HG02571 (cell line): Measurements from ENCODE around the gene SCARF1.

ENCODE experiments used
- ATAC-seq: cut with Tn5 transposase; IDR thresholded peaks from one replicate; pipeline ENCODE4 v1.9.1; 2021; ENCODE audit warnings: mild to moderate bottlenecking, moderate library complexity; ENCODE audit not compliant: unreplicated experiment

SCARF1 gene

DNA sequence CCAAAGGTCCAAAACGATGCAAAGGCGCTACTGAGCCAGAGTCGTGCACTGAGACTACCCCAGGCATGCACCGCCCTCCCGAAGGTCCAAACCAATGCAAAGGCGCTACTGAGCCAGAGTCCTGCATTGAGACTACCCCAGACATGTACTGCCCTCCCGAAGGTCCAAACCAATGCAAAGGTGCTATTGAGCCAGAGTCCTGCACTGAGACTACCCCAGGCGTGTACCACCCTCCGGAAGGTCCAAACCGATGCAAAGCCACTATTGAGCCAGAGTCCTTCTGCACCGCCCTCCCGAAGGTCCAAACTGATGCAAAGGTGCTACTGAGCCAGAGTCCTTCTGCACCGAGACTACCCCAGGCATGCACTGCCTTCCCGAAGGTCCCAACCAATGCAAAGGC, 44.0 kb downstream of the SCARF1 start:
- no peak for ATAC-seq

DNA sequence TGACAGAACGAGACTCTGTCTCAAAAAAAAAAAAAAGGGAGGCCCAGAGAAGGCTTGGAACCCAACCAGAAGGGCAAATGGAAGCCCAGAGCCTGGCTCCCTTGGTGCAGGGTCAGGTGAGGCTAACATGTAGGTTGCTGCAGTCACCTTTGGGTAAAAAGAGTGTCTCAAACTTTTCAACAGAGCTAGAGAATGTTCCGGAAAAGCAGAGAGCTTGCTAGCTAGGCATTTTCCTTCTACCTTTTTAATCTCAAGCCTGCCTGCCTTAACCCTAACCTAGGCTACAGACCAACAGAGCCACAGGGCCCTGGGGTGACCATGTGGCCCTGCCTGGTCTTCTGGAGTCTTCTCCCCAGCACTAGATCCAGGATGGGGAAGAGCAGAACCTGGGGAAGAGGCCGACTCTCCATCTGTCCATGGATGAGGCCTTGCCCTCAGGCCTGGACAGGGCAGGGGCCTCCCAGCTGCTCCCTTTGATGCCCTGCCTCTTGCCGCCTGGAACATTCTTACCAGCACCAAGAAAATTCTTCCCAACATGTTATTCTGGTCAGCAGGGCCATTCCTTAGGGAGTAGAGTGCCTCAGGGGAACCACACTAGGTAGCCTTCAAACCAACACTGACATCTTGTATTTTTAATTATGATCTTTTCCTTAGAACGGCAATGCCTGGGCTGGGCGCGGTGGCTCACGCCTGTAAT, 47.0 kb downstream of the SCARF1 start:
- no peak for ATAC-seq

DNA sequence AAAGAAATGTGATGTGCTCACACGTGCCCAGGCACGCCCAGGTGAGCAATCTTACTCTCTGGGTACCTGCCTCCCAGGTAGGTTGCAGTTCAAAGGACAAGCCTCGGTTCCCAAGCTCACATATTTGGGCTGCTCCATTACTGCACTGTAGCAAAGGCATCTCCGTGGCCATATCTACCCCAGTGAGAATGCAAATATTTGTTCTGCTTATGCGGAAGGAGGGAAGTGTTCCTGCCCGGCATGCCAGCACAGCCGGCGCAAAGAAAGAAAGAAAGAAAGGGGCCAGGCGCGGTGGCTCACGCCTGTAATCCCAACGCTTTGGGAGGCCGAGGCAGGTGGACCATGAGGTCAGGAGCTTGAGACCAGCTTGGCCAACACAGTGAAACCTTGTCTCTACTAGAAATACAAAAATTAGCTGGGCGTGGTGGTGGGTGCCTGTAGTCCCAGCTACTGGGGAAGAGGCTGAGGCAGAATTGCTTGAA, 47.6 kb downstream of the SCARF1 start:
- ATAC-seq, result no peak

DNA sequence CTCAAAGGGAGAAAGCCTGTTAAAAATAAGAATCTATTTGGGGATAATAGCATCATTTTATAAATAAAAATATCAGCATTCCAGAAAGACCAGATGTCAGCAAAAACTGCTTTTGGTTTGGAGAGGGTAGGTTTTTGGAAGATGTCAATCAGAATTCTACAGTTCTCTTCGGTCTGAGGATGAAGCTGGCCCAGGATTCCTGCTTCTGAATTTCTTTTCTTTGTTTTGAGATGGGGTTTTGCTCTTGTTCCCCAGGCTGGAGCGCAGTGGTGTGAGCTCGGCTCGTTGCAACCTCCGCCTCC, 52.0 kb downstream of the SCARF1 start:
- no peak for ATAC-seq

DNA sequence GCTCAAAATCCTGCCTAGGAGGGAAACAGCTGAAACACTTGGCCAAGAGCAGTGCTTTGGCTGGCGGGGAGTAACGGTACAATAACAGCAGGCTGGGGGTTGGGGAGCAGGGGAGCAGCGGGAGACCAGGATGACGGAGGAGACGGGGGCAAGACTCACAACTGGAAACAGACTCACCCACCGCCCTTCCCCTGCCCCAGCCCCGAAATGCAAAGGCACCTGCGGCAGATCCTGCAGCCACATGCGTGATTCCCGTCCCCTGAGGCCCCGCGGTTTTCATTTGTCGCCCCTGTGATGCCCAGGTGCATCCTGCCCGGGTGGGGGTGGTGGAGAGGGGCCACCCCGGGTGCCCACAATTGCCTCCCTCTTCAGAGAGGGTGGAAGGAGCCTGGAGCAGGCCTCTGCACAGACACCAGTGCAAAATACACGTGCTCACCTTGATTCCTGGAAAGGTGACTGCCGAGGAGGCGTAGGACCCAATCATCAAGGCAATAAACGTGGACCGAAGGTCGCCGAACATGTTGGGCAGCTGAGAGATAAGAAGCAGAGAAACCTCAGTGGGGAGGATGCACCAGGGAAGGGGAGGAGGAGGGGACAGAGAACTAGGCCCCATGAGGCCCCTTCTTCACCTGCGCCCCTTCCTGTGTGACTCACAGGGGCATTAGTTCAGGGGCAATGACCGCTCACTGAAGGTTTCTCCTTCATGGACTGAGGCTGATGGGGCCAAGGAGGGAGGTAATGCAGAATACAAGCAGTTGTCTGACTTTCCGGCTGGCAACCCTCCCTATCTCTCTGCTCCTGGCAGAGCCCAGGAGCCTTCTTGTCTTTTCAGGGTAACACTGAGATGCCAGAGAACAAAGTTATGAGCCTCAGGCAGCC, 52.5 kb downstream of the SCARF1 start:
- peak; percentile 77 for ATAC-seq

GRCh38 chr17:1591474-1592090, 54.0 kb downstream of the SCARF1 start:
- no peak for ATAC-seq

DNA sequence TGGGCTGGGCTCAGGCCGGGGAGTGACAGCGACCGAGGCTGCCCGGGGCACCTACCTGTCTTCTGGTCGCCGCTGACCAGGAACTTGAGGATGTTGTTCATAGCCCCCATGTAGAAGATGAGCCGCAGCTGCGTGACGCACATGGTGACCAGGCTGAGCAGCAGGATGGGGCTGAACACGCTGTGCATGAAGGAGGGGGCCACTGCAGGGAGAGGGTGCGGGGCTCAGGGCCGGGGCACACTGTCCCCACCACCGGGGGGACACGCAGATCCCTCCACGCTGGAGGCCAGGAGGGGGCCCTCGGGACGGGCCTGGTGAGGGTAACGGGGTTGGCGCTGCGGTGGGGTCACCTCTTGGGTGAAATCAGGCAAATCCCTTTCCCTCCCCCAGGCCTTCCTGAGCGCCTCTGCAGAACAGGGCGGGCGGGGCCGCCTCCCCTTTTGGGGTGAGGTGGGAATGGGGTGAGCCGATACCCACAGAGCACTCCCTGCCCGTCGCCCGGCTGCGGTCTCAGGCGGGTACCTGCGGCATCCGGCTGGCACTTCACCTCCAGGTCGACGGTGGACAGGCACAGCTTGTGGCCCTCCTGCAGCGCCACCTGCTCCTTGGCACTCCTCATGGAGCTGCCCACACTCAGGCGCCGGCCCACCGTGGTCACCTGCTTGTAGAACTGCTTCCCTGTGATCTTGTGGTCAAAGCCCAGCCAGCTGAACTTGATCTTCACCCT, 54.6 kb downstream of the SCARF1 start:
- no peak for ATAC-seq

GRCh38 chr17:1590029-1590746, 55.3 kb downstream of the SCARF1 start:
- ATAC-seq, result no peak

DNA sequence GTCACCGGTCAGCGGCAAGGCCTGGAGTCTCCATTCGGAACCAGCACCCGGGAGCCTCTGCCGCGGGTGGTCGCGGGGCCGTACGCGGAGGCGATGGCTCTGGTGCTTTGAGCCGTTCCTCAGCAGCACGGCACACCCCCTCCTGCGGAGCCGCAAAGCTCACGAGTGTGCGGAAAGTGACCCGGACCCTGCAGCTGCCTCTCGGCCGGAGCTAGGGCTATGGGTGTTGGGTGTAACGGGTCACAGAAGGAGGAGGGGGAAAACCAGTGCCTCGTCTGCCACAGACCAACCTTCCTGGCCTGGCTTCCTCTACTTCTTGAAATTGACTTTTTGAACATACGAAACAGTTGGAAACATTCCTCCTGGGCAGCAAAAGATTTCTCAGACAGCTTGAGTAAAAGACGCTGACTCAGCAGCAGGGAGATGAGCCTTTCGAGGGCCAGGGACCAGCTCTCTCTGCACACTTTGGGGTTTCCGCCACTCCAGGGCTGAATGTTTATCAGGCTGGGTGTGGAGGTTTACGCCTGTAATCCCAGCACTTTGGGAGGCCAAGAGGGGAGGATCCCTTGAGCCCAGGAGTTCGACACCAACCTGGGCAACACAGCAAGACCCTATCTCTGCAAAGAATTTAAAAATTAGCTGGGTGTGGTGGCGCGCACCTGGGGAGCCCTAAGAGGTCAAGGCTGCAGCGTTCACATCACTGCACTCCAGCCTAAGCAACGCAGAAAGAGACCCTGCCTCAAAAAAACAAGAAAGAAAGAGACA, 56.5 kb downstream of the SCARF1 start:
- ATAC-seq, result no peak

DNA sequence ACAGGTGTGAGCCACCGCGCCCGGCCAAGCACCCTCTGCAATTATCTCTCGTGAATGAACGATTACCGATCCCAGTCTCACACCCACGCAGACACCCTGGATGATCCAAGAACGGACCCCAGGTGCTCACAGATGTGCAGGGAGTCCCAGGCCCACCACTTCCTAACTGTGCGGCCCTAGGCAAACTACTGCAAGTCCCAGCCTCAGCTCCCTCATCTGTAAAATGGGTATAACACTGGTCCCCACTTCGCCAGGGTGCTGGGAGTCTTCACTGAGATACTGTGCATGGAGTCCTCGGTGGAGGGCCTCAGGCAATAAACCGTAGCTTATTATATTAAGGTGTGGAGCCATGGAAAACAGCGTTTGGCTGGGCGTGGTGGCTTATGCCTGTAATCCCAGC, 61.4 kb downstream of the SCARF1 start:
- ATAC-seq, result no peak
